Astrocyte of the spinal cord (primary cell): ENCODE measurements around the gene PRRT1B.

Experiments
- DNase-seq: peaks from one replicate; pipeline ENCODE4 v3.0.0; 2011; ENCODE audit warnings: low read depth, low spot score
- H3K4me3 ChIP-seq: 2 replicates; pipeline ENCODE4 v1.5.1; 2011; ENCODE audit warnings: low read depth, mild to moderate bottlenecking, low read length, moderate library complexity
- in situ Hi-C: cut with HindIII; loops from 2 replicates; pipeline ENCODE4 v1.10.0; 2017; ENCODE audit warnings: low sequenced_read_pairs
- TF ChIP-seq, protein P1 (sequence below): IDR thresholded peaks from 2 replicates; pipeline ENCODE4 v1.5.1; 2012; ENCODE audit warnings: low read depth, mild to moderate bottlenecking, low read length, inconsistent platforms

Gene PRRT1B

DNA sequence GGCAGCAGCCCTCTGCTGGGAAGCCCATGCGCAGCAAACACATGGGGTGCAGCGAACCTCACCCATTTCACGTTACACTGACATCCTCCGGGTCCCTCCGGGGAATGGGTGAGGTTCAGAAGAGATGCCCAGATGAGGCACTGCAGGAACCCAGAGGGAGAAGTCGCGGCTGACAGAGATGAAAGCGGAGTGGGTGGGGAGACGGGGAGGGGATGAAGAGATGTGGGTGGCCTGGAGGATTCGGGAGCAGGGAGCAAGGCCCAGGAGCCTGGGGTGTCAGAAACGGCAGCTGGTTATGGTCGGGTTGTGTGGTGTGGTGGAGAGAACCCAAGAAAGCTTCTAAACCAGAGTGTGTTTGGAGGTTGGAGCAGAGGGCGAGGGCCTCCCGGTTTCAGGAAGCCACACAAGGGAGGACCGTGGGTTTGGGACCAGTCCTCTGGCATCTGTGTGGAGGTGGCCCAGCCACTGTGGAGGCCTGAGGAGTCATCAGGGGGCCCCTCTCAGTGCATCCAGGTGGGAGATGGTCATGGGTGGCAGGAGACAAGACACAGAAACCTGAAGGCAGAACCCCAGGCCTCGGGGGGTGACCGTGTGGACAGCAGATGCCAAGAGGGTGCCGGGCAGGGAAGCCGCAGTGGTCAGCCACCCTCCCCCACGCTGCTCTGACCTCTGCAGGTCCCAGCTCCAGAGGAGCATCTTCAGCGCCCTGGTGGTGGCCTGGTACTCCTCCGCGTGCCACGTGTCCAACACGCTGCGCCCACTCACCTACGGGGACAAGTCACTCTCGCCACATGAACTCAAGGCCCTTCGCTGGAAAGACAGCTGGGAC, 22.9 kb upstream of the PRRT1B start:
- in situ Hi-C loops, result no loop called here
- TF ChIP-seq, protein P1, sequence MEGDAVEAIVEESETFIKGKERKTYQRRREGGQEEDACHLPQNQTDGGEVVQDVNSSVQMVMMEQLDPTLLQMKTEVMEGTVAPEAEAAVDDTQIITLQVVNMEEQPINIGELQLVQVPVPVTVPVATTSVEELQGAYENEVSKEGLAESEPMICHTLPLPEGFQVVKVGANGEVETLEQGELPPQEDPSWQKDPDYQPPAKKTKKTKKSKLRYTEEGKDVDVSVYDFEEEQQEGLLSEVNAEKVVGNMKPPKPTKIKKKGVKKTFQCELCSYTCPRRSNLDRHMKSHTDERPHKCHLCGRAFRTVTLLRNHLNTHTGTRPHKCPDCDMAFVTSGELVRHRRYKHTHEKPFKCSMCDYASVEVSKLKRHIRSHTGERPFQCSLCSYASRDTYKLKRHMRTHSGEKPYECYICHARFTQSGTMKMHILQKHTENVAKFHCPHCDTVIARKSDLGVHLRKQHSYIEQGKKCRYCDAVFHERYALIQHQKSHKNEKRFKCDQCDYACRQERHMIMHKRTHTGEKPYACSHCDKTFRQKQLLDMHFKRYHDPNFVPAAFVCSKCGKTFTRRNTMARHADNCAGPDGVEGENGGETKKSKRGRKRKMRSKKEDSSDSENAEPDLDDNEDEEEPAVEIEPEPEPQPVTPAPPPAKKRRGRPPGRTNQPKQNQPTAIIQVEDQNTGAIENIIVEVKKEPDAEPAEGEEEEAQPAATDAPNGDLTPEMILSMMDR, result no peak
- no peak for DNase-seq
- H3K4me3 ChIP-seq, result no peak overlapping the region

DNA sequence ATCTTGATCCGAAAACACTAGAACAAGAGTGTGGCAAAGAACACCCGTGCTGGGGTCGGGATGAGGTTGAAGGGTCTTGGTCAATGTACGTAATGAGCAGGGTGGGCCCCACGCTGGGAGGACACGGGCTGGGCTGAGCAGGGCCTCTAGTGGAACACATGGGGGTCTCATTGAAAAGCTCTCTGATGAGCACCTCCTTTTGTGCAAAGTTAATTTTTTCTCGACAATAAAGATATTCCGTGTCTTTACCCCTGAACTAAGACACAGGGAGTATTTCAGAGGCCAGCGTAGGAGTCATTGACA, 22.3 kb upstream of the PRRT1B start:
- DNase-seq, result no peak
- in situ Hi-C loops, result no loop called here
- H3K4me3 ChIP-seq, result no peak overlapping the region
- TF ChIP-seq, protein P1, result no peak

DNA sequence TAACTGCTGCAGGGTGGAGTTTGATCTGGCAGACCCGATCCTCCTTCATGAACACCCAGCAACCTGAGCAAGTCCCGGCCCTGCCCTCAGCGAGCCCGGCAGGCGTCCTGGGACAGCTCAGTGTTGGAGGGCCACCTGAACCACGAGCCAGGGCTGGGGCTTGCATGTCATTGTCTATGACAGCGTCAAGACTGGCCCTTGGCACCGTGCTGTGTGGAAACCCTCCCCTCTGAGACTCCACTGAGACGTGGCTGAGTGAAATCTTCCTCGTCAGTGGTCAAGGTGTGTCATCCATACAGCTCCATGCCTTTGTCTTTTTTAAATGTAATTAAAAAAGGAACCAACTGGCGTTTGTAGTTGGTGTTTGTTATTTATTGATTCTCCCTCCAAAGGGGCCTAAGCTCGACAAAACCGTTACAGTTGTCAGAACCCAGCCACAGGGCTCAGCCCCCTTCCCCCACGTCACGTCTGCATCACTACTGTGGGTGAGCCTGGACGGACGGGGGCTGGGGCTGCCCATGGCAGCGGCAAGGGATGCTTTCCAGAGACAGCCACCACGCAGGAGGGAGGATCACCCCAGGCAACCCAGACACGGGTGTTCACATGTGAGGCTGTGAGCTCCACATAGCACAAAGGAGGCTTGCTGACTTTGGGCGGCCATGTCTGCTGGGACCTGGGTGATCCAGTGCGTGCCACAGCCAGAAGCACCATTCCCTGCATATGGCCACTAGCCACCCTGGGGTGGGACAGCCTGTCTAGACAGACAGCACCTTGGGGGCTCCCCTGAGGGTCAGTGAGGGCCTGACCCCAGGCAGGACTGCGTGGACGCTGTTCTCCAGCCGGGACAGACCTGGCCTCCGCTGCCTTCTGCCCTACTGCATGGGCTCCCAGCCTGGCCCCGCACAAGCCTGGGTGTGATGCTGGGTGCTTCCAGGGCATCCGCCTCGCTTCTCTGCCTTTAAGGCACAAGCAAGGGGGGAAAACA, 21.6 kb upstream of the PRRT1B start:
- no peak for DNase-seq
- TF ChIP-seq, protein P1, result no peak
- in situ Hi-C loops, result no loop called here
- no peak overlapping the region for H3K4me3 ChIP-seq

DNA sequence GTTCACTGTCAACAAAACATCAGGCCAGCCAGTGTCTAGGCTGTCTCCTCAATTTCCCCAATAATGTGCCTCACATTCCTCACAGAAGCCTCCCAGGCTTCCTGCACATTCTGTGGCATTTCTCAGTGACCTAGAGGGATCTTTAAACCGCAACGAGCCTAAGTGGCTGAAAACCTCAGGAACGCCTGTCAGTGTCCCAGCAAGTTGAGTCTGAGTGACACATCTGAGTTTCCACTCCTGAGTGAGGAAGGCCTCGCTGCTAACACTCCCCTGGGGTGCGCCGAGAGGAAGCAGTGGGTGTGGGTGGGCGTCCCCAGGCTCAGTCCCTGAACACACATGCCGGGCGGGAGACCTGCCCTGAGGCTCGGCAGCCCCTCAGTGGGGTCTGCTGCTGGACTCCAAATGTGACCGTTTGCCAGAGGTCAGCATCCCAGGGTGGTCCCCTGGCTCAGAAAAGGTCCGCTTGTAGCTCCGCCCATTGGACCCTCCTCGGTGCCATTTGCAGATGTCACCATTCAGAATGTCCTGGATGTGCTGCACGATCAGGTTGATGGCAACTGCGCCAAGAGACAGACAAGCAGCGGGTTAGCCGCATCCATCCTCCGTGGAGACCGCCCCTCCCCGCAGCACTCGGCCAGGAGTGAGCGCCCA, 20.5 kb upstream of the PRRT1B start:
- no peak overlapping the region for H3K4me3 ChIP-seq
- TF ChIP-seq, protein P1, result no peak
- no peak for DNase-seq
- in situ Hi-C loops, result no loop called here

DNA sequence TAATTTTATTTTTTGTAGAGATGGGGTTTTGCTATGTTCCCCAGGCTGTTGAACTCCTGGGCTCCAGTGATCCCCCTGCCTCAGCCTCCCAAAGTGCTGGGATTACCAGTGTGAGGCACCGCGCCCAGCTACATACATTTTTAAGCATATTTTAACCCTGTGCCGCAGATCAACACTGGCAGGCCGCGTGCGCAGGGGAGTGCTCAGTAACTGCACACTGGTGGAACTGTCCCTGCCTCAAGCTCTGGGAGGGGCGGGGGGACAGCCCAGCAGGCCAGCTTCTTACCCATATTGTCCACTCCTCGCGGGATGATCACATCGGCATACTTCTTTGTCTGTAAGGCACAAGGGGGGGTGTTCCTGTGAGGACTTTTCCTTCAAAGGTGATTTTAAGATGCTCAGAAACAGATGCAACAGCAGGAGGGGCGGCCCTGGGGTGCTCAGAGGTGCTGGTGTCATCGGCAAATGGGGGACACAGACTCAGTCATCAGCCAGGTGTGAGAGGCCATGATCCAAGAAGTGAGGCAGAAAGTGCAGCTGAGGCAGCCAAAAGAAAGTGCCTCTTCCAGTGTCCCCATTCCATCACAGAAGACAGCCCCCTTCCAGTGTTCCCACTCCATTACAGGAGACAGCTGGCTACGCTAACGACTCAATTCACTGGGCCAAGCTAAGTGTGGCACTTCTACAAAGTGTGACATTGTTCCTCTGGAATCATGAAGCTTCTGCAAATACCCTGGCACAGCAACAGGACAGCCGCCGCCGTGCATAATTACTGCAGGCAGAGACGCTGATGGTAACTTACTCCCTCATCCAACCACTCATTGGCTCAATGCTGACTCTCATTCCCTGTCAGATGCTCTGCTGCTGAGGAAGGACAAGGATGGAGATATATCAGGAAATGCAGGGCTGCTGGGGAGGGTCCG, 19.4 kb upstream of the PRRT1B start:
- in situ Hi-C loops, result no loop called here
- TF ChIP-seq, protein P1, result no peak
- H3K4me3 ChIP-seq, result no peak overlapping the region
- DNase-seq, result no peak
